HEK293 (cell line): Measurements from ENCODE around the gene ICAM1.
A peak's percentile ranks its signal among the peaks of the same experiment; 100 is the strongest.

Experiments used
- BCL11A ChIP-seq: fragments of 450-650 bp; formaldehyde crosslinking; IDR thresholded peaks from 2 replicates; pipeline ENCODE4 v1.5.1; 2016; ENCODE audit warnings: low read depth, missing biosample characterization, missing genetic modification characterization
- EGR2 ChIP-seq: fragments of 450-650 bp; formaldehyde crosslinking; IDR thresholded peaks from 2 replicates; pipeline ENCODE4 v1.5.1; 2016; ENCODE audit warnings: low read depth, missing biosample characterization, missing genetic modification characterization
- GLI4 ChIP-seq: fragments of 450-650 bp; formaldehyde crosslinking; IDR thresholded peaks from 2 replicates; pipeline ENCODE4 v1.5.1; 2016; ENCODE audit warnings: missing biosample characterization, missing genetic modification characterization
- GLIS1 ChIP-seq: fragments of 450-650 bp; formaldehyde crosslinking; IDR thresholded peaks from 2 replicates; pipeline ENCODE4 v1.5.1; 2016; ENCODE audit warnings: missing biosample characterization, missing genetic modification characterization
- KLF1 ChIP-seq: fragments of 450-650 bp; formaldehyde crosslinking; IDR thresholded peaks from 2 replicates; pipeline ENCODE4 v1.5.1; 2016; ENCODE audit warnings: missing biosample characterization, missing genetic modification characterization
- OVOL3 ChIP-seq: fragments of 450-650 bp; formaldehyde crosslinking; IDR thresholded peaks from 2 replicates; pipeline ENCODE4 v1.5.1; 2016; ENCODE audit warnings: missing biosample characterization, missing genetic modification characterization
- SCRT2 ChIP-seq: fragments of 450-650 bp; formaldehyde crosslinking; IDR thresholded peaks from 2 replicates; pipeline ENCODE4 v1.5.1; 2016; ENCODE audit warnings: missing biosample characterization, missing genetic modification characterization
- SP2 ChIP-seq: fragments of 450-650 bp; formaldehyde crosslinking; IDR thresholded peaks from 2 replicates; pipeline ENCODE4 v1.5.1; 2016; ENCODE audit warnings: missing biosample characterization, missing genetic modification characterization
- TRIM28 ChIP-seq: IDR thresholded peaks from 2 replicates; pipeline ENCODE4 v1.6.1; 2011; ENCODE audit warnings: low read length, control low read depth, borderline replicate concordance
- YY1 ChIP-seq: fragments of 450-650 bp; formaldehyde crosslinking; IDR thresholded peaks from 2 replicates; pipeline ENCODE4 v1.5.1; 2018; ENCODE audit warnings: missing biosample characterization, missing genetic modification characterization
- YY2 ChIP-seq: fragments of 450-650 bp; formaldehyde crosslinking; IDR thresholded peaks from 2 replicates; pipeline ENCODE4 v1.5.1; 2016; ENCODE audit warnings: missing biosample characterization, missing genetic modification characterization
- ZBTB7A ChIP-seq: fragments of 450-650 bp; formaldehyde crosslinking; IDR thresholded peaks from 2 replicates; pipeline ENCODE4 v1.5.1; 2016; ENCODE audit warnings: low read depth, missing biosample characterization, missing genetic modification characterization
- ZFP37 ChIP-seq: fragments of 450-650 bp; formaldehyde crosslinking; IDR thresholded peaks from 2 replicates; pipeline ENCODE4 v1.5.1; 2016; ENCODE audit warnings: missing biosample characterization, missing genetic modification characterization
- ZNF10 ChIP-seq: fragments of 450-650 bp; formaldehyde crosslinking; IDR thresholded peaks from 2 replicates; pipeline ENCODE4 v1.5.1; 2017; ENCODE audit warnings: missing biosample characterization, missing genetic modification characterization
- ZNF169 ChIP-seq: fragments of 450-650 bp; formaldehyde crosslinking; IDR thresholded peaks from 2 replicates; pipeline ENCODE4 v1.5.1; 2016; ENCODE audit warnings: missing biosample characterization, missing genetic modification characterization
- ZNF239 ChIP-seq: fragments of 450-650 bp; formaldehyde crosslinking; IDR thresholded peaks from 2 replicates; pipeline ENCODE4 v1.5.1; 2016; ENCODE audit warnings: missing biosample characterization, missing genetic modification characterization
- ZNF335 ChIP-seq: fragments of 450-650 bp; formaldehyde crosslinking; conservative IDR thresholded peaks from 2 replicates; pipeline ENCODE4 v1.5.1; 2016; ENCODE audit warnings: missing biosample characterization, missing genetic modification characterization
- ZNF341 ChIP-seq: fragments of 450-650 bp; formaldehyde crosslinking; IDR thresholded peaks from 2 replicates; pipeline ENCODE4; 2016; ENCODE audit warnings: low read depth, missing biosample characterization, missing genetic modification characterization
- ZNF394 ChIP-seq: fragments of 450-650 bp; formaldehyde crosslinking; IDR thresholded peaks from 2 replicates; pipeline ENCODE4 v1.5.1; 2016; ENCODE audit warnings: missing biosample characterization, missing genetic modification characterization, mild to moderate bottlenecking, moderate library complexity, borderline replicate concordance
- ZNF501 ChIP-seq: fragments of 450-650 bp; formaldehyde crosslinking; IDR thresholded peaks from 2 replicates; pipeline ENCODE4 v1.5.1; 2016; ENCODE audit warnings: missing biosample characterization, missing genetic modification characterization
- ZNF555 ChIP-seq: fragments of 450-650 bp; formaldehyde crosslinking; conservative IDR thresholded peaks from 2 replicates; pipeline ENCODE4 v1.5.1; 2017; ENCODE audit warnings: missing biosample characterization, mild to moderate bottlenecking, missing genetic modification characterization, inconsistent platforms
- ZNF561 ChIP-seq: fragments of 450-650 bp; IDR thresholded peaks from 2 replicates; pipeline ENCODE4 v1.5.1; 2018; ENCODE audit warnings: missing biosample characterization, missing genetic modification characterization, borderline replicate concordance
- ZNF629 ChIP-seq: fragments of 450-650 bp; formaldehyde crosslinking; IDR thresholded peaks from 2 replicates; pipeline ENCODE4 v1.5.1; 2017; ENCODE audit warnings: missing biosample characterization, missing genetic modification characterization
- ZNF654 ChIP-seq: fragments of 450-650 bp; formaldehyde crosslinking; IDR thresholded peaks from 2 replicates; pipeline ENCODE4 v1.5.1; 2016; ENCODE audit warnings: low read depth, missing biosample characterization, missing genetic modification characterization
- ZNF660 ChIP-seq: fragments of 450-650 bp; IDR thresholded peaks from 2 replicates; pipeline ENCODE4 v1.5.1; 2018; ENCODE audit warnings: missing biosample characterization, mild to moderate bottlenecking, missing genetic modification characterization
- ZNF664 ChIP-seq: fragments of 450-650 bp; formaldehyde crosslinking; IDR thresholded peaks from 2 replicates; pipeline ENCODE4 v1.5.1; 2016; ENCODE audit warnings: missing biosample characterization, missing genetic modification characterization
- ZNF701 ChIP-seq: fragments of 450-650 bp; formaldehyde crosslinking; IDR thresholded peaks from 2 replicates; pipeline ENCODE4 v1.5.1; 2016; ENCODE audit warnings: missing biosample characterization, missing genetic modification characterization
- ZNF792 ChIP-seq: fragments of 450-650 bp; formaldehyde crosslinking; IDR thresholded peaks from 2 replicates; pipeline ENCODE4 v1.5.1; 2016; ENCODE audit warnings: missing biosample characterization, missing genetic modification characterization
- ZSCAN16 ChIP-seq: fragments of 450-650 bp; formaldehyde crosslinking; IDR thresholded peaks from 2 replicates; pipeline ENCODE4 v1.5.1; 2016; ENCODE audit warnings: missing biosample characterization, missing genetic modification characterization
- TF ChIP-seq, protein P1 (sequence below): fragments of 450-650 bp; formaldehyde crosslinking; IDR thresholded peaks from 2 replicates; pipeline ENCODE4 v1.5.1; 2016; ENCODE audit warnings: missing biosample characterization, missing genetic modification characterization
- TF ChIP-seq, protein P2 (sequence below): fragments of 450-650 bp; formaldehyde crosslinking; IDR thresholded peaks from 2 replicates; pipeline ENCODE4 v1.5.1; 2017; ENCODE audit warnings: missing biosample characterization, missing genetic modification characterization
- TF ChIP-seq, protein P3 (sequence below): fragments of 450-650 bp; formaldehyde crosslinking; IDR thresholded peaks from 2 replicates; pipeline ENCODE4 v1.5.1; 2016; ENCODE audit warnings: missing biosample characterization, missing genetic modification characterization, low read depth
- TF ChIP-seq, protein P4 (sequence below): fragments of 450-650 bp; formaldehyde crosslinking; IDR thresholded peaks from 2 replicates; pipeline ENCODE4 v1.5.1; 2016; ENCODE audit warnings: missing biosample characterization, missing genetic modification characterization
- TF ChIP-seq, protein P5 (sequence below): fragments of 450-650 bp; formaldehyde crosslinking; optimal IDR thresholded peaks from 2 replicates; pipeline ENCODE3; 2016; ENCODE audit warnings: missing biosample characterization, mild to moderate bottlenecking, missing genetic modification characterization

The ICAM1 gene

DNA sequence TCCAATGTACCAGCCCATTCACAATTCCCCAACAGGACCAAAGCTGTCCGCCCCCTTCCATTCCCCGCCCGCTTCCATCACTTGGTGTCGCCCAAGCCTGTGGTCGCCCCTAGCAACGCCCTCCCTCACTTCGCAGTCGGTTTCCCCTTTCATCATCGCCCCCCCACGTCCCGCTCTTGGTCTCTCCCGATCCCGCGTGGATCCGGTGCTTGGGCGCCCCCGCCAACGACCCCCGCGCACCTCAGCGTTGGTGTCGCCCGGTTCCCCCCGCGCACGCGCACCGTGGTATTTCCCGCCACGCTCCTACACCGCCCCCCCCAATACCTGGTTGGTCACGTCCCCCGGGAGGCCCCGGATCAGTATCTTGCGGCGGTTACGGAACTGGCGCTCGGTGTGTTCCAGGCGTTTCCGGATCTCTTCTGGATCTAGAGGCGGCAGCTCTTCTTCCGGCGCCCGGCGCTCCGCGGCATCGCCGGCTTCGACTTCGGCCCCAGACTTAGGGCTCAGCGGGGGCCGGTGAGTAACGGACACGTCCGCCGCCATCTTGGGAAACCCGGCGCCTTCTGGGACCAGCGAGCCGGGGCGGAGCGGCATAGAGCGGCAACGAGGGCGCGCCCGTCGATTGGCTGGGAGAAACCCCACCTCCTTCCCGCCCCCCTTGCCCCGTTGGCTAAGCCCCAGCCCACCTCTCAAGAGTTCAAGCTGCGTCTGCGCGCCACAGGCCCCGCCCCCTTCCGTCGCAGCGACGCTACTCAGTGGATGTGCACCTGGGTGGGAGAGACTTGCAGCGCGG, 62.2 kb downstream of the ICAM1 start, which contains the start of gene RAVER1 (continued):
- TF ChIP-seq, protein P1, sequence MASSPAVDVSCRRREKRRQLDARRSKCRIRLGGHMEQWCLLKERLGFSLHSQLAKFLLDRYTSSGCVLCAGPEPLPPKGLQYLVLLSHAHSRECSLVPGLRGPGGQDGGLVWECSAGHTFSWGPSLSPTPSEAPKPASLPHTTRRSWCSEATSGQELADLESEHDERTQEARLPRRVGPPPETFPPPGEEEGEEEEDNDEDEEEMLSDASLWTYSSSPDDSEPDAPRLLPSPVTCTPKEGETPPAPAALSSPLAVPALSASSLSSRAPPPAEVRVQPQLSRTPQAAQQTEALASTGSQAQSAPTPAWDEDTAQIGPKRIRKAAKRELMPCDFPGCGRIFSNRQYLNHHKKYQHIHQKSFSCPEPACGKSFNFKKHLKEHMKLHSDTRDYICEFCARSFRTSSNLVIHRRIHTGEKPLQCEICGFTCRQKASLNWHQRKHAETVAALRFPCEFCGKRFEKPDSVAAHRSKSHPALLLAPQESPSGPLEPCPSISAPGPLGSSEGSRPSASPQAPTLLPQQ (tag by site-specific recombination), result peak; percentile 93
- TF ChIP-seq EGR2 (tag by site-specific recombination) (peak; percentile 95), YY2 (tag by site-specific recombination) (peak; percentile 83), ZNF629 (tag by site-specific recombination) (peak; percentile 78), GLI4 (tag by site-specific recombination) (peak; percentile 89), ZSCAN16 (tag by site-specific recombination) (peak; percentile 62; the same call in 1 of the 2 replicates), OVOL3 (tag by site-specific recombination) (peak; percentile 94), ZNF394 (tag by site-specific recombination) (peak; percentile 73), ZBTB7A (tag by site-specific recombination) (peak; percentile 90; the same call in 1 of the 2 replicates), ZNF341 (tag by site-specific recombination) (peak; percentile 66), ZNF239 (tag by site-specific recombination) (peak; percentile 62; the same call in 1 of the 2 replicates), ZNF10 (tag by site-specific recombination) (0 out of 2 replicates have a peak, but pooled peaks have one; percentile 34), SP2 (tag by site-specific recombination) (peak; percentile 96), YY1 (tag by site-specific recombination) (peak; percentile 89), ZNF169 (tag by site-specific recombination) (no peak), ZNF561 (tag by site-specific recombination) (peak; percentile 83), SCRT2 (tag by site-specific recombination) (peak; percentile 97), ZNF664 (tag by site-specific recombination) (no peak), ZNF501 (tag by site-specific recombination) (peak; percentile 91), ZNF660 (tag by site-specific recombination) (peak; percentile 78), ZNF701 (tag by site-specific recombination) (no peak), KLF1 (tag by site-specific recombination) (peak; percentile 78), ZNF555 (tag by site-specific recombination) (no peak), TRIM28 (no peak), ZNF335 (peak; percentile 97), ZNF654 (tag by site-specific recombination) (no peak), ZFP37 (tag by site-specific recombination) (peak; percentile 88), ZNF792 (peak; percentile 25; the same call in 1 of the 2 replicates), GLIS1 (tag by site-specific recombination) (peak; percentile 89), BCL11A (no peak)
- TF ChIP-seq, protein P2, sequence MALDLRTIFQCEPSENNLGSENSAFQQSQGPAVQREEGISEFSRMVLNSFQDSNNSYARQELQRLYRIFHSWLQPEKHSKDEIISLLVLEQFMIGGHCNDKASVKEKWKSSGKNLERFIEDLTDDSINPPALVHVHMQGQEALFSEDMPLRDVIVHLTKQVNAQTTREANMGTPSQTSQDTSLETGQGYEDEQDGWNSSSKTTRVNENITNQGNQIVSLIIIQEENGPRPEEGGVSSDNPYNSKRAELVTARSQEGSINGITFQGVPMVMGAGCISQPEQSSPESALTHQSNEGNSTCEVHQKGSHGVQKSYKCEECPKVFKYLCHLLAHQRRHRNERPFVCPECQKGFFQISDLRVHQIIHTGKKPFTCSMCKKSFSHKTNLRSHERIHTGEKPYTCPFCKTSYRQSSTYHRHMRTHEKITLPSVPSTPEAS (tag by site-specific recombination), result peak; percentile 41; the same call in 1 of the 2 replicates
- TF ChIP-seq, protein P3, sequence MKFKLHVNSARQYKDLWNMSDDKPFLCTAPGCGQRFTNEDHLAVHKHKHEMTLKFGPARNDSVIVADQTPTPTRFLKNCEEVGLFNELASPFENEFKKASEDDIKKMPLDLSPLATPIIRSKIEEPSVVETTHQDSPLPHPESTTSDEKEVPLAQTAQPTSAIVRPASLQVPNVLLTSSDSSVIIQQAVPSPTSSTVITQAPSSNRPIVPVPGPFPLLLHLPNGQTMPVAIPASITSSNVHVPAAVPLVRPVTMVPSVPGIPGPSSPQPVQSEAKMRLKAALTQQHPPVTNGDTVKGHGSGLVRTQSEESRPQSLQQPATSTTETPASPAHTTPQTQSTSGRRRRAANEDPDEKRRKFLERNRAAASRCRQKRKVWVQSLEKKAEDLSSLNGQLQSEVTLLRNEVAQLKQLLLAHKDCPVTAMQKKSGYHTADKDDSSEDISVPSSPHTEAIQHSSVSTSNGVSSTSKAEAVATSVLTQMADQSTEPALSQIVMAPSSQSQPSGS (tag by site-specific recombination), result peak; percentile 40
- TF ChIP-seq, protein P4, sequence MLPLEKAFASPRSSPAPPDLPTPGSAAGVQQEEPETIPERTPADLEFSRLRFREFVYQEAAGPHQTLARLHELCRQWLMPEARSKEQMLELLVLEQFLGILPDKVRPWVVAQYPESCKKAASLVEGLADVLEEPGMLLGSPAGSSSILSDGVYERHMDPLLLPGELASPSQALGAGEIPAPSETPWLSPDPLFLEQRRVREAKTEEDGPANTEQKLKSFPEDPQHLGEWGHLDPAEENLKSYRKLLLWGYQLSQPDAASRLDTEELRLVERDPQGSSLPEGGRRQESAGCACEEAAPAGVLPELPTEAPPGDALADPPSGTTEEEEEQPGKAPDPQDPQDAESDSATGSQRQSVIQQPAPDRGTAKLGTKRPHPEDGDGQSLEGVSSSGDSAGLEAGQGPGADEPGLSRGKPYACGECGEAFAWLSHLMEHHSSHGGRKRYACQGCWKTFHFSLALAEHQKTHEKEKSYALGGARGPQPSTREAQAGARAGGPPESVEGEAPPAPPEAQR, result peak; percentile 88; the same call in 1 of the 2 replicates
- TF ChIP-seq, protein P5, sequence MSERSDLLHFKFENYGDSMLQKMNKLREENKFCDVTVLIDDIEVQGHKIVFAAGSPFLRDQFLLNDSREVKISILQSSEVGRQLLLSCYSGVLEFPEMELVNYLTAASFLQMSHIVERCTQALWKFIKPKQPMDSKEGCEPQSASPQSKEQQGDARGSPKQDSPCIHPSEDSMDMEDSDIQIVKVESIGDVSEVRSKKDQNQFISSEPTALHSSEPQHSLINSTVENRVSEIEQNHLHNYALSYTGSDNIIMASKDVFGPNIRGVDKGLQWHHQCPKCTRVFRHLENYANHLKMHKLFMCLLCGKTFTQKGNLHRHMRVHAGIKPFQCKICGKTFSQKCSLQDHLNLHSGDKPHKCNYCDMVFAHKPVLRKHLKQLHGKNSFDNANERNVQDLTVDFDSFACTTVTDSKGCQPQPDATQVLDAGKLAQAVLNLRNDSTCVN (tag by site-specific recombination), result peak; percentile 95
